HUES48 (cell line): ENCODE measurements around the gene PPP4R4.

Experiments
- H3K27ac ChIP-seq: one replicate; pipeline ENCODE4 v1.7.0; 2013; ENCODE audit warnings: low read depth, low read length, inconsistent platforms
- H3K27me3 ChIP-seq: 2 replicates; pipeline ENCODE4 v1.6.1; 2013; ENCODE audit warnings: mild to moderate bottlenecking, low read length; ENCODE audit not compliant: control insufficient read depth, insufficient read depth
- H3K36me3 ChIP-seq: 2 replicates; pipeline ENCODE4 v1.6.1; 2013; ENCODE audit warnings: low read length; ENCODE audit not compliant: control insufficient read depth, insufficient read depth
- H3K4me1 ChIP-seq: 2 replicates; pipeline ENCODE4 v1.6.1; 2013; ENCODE audit warnings: mild to moderate bottlenecking, low read length; ENCODE audit not compliant: control insufficient read depth, insufficient read depth
- H3K4me3 ChIP-seq: 2 replicates; pipeline ENCODE4 v1.5.1; 2013; ENCODE audit warnings: mild to moderate bottlenecking, low read depth, low read length
- H3K9ac ChIP-seq: 2 replicates; pipeline ENCODE4 v1.6.1; 2013; ENCODE audit warnings: mild to moderate bottlenecking, low read depth, low read length, moderate library complexity
- H3K9me3 ChIP-seq: 2 replicates; pipeline ENCODE4 v1.6.1; 2013; ENCODE audit warnings: low read length; ENCODE audit not compliant: control insufficient read depth, insufficient read depth

PPP4R4 gene

DNA sequence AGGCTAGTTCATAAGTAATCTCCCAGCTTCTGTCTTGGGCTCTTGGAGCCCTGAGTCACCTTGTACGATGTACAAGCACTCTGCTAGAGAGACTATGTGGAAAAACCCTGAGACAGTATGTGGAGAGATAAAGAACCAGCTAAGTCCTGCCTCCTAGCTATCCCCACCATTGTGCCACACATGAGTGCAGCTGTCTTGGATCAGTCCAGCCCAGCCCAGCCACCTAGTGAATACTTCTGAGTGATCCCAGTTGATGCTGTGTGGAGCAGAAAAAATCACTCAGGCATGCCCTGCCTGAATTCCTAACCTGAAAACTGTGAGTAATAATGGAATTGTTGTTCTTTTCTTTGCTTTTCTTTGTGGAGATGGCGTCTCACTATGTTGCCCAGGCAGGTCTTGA is 154.1 kb downstream of the PPP4R4 start:
- H3K4me1 ChIP-seq: no peaks in the 10 kb centered on the region
- H3K27ac ChIP-seq: no peak overlapping the region
- H3K27me3 ChIP-seq: no peaks in the 10 kb centered on the region
- no peak overlapping the region for H3K4me3 ChIP-seq
- no peaks in the 10 kb centered on the region for H3K9me3 ChIP-seq
- no peaks in the 10 kb centered on the region for H3K36me3 ChIP-seq
- no peak overlapping the region for H3K9ac ChIP-seq
